ENCODE results near the gene PRDM1.

Gene PRDM1

DNA sequence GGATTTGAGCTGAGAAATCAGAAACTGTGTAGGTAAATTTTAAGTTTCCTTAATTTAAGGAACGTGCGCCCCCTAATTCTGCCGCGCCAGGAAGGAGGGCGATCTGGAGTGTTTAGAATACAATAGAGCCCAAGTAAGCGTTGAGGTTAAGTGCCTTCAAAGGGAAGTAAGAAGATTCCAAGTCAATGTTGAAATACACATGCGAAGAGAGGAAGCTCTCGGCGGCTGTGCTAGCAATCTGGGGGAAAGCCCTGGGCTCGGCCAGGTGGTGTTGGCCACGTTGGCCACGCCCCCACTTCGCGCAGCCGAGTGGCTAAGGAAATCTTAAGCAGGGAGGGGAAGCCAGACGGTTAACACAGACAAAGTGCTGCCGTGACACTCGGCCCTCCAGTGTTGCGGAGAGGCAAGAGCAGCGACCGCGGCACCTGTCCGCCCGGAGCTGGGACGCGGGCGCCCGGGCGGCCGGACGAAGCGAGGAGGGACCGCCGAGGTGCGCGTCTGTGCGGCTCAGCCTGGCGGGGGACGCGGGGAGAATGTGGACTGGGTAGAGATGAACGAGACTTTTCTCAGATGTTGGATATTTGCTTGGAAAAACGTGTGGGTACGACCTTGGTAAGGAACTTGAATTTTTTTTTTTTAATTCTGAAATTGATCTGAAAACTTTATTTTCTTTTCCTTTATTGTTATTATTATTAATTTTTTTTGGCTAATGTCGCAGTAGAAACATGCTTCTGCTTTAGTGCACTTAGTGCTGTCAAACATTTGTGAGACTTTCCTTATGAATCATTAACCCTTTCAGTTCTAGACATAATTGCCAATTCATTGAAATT is at the start of gene PRDM1:
PRDM1 (plus strand) TSS at position 353 of the 830 bp plus-strand sequence; CDS start at position 571, 218 bp downstream.
- peak; percentile 81 for DNase-seq
- peak; percentile 82 for ATAC-seq

DNA sequence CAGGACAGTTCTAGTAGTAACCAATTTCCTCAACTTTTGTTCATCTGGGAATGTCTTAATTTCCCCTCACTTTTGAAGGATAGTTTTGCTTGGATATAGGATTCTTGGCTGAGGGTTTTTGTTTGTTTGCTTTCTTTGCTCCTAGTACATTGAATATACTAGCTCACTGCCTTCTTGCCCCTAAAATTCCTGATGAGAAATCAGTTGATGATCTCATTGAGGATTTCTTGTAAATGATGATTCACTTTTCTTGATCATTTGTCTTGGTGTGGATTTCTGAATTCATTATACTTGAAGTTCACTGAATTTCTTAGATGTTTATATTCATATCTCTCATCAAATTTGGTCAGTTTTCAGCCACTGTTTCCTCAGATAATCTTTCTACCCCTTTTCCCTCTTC is 49.1 kb upstream of the PRDM1 start:
- no peak for DNase-seq
- no peak for ATAC-seq

DNA sequence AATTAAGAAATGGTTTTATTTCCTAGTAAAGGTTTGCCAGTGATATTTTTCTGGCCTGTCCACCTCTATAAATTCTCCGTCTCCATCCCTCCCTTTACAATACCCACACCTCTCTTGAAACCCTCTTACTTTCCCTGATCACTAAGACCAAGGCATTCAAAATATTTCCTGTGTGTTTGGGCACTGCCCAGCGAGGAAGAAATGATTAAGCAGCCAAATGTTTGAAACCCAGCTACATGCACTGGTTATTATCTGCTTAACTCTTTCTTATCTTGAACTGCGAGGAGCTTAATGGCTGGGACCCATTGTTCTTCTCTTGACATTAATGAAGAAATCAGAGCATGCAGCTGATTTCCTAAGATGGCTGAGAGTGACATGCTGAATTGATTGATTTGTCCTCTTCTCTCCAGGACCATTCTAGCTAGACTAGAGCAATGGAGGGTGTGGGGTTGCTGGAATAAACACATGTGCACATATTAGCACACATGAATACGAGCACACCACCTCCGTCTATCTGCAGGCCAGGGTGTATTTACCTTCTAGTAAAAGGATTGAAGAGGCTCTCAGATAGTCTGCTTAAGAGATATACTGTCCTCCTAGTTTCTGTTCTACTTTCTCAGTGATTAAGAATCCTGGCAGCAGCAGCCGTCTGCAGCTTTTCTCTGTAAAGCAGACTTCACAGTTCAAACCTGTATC is 46.1 kb upstream of the PRDM1 start:
- ATAC-seq (no peak), DNase-seq (no peak)

DNA sequence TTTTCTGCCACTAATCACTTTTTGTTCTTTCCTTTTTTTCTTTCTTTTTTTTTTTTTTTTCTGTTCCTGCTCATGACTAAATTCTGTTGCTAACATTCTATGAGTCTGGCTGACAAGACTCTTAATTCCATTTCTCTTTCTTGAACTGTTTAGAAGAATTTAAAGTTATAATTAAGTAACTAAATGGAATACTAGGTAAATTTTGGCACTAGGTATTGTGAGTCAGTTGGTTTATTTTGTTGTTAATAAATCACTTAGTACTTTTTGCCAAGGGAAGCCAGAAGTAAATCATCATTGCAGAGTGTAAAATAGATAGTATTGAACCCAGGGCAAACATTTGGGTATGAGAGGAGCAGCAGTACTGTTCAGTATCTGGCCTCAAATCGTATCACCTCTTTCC is 42.0 kb upstream of the PRDM1 start:
- no peak for ATAC-seq

DNA sequence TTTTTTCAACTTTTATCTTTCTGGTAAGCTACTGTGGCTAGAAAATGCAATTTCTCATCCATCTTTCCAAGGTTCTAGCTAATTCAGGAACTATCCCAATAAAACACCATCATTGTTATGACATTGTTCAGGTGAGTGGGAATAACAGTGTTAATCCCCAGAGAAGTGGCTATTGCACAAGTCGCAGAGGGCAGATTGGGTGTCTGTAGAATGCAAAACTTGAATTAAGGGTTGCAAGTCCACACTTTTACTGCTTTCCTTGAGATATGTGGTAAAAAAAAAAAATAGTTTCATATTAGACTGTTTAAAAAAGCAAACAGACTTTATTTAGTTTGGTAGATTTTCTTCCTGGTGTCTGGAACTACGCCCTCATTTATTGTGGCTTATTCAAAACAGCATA is 41.1 kb upstream of the PRDM1 start:
- ATAC-seq: no peak

More for the DNA sequence above, 42.0 kb upstream of the PRDM1 start:
- DNase-seq: no peak

DNA sequence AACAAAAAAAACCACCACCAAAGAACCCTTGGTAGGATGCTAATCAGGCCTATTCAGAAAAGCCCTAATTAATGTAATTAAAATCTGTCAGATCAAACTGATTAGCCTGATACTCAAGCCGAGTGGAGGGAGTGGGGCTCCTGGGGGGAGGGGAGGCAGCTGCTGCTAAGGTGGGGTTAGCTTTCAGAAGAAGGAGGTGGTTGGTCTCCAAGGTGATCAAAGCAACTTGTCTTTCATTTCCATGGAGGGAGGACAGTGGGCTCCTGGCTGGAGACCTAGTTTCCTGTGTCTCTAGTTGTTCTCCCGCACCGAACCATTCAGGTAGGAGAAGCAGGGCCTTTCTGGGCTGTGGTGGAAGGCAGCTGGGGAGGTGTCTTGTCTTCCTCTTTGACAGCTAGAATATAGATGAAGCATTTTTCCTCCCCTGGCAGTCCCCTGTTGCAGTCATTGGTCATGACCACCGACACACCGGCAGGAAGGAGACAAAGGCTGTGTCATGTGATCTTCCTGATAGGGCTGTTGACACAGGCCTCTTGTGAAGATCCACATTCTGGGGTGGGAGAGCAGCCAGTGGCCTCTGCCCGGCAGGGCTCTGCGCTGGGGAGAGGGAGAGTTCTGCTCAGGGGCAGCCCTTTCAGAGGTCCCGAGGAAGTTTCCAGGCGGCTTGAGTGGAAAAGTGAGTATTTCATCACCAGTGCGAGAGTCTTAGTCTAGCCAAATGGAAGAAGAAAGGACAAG is 39.9 kb upstream of the PRDM1 start:
- no peak for ATAC-seq
- DNase-seq: no peak

More for the DNA sequence above, 41.1 kb upstream of the PRDM1 start:
- no peak for DNase-seq

DNA sequence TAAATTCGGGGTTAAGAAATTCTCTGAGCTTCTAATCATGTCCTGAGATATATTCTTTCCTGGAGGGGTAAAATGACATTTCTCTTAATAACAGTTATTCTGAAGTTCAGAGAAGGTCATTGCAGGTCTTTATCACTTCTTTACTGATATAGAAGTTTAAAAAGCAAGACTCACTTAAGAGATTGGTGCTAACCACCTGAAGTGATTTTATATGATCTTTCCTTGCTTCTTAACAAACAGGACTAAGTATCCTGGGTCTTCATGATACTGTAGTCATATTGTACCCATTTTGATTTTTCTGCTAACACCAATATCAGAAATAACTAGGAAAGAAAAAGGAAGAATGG is 39.3 kb upstream of the PRDM1 start:
- ATAC-seq (no peak), DNase-seq (no peak)

DNA sequence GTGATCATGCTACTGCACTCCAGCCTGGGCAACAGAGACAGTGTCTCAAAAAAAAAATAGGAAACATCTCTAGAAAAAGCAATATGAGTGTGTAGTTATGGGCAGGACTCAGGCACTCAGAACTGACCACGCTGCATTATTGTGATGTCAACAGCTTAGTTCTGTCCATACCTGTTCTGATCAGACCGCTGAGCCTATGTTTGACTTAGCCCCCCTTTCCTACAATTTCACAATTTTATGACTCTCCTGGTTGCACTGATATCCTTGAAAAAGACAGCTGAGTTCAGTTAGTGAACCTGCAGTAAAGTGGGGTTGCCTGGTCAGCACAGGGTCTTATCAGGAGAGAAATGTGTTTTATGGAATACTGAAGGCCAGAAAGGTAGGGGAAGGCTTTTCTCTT is 37.8 kb upstream of the PRDM1 start:
- ATAC-seq (no peak), DNase-seq (no peak)

DNA sequence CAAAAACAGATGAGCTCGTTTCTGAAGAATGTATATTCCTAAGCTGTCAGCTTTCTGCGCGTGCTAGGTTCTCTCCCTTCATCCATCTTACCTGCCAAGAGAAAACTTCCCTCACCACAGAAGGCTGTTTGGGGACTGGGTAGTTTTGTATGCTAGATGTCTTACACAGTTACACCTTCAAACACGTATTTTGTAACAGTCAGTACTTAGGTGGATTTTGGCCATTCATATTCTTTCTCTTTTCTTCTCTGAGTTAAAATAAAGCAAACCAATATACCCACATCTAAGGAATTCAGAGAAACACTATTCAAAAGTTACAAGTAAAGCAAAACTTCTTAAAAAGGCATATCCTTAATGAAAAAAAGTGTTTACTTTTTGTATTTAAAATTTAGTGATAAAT is 35.6 kb upstream of the PRDM1 start:
- no peak for ATAC-seq

DNA sequence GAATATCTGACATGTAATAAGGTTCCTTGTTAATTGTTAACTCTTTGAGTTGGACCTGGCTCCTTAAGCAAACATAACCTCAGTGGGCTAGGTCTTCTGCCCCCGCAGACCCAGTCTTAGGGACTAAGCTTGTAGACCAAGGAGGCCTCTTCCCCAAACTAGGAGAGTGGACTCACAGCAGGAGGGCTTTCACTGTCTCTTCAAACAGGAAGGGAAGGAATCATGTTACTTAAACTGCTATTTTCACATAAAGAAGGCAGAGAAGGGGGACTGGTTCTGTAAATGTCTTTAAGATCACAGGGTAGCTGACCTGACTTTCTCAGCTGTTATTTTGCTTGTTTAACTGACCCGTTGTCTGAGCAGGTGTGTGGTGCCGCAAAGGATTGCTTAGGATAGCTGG is 34.9 kb upstream of the PRDM1 start:
- DNase-seq (no peak), ATAC-seq (no peak)

More for the DNA sequence above, 35.6 kb upstream of the PRDM1 start:
- no peak for DNase-seq

DNA sequence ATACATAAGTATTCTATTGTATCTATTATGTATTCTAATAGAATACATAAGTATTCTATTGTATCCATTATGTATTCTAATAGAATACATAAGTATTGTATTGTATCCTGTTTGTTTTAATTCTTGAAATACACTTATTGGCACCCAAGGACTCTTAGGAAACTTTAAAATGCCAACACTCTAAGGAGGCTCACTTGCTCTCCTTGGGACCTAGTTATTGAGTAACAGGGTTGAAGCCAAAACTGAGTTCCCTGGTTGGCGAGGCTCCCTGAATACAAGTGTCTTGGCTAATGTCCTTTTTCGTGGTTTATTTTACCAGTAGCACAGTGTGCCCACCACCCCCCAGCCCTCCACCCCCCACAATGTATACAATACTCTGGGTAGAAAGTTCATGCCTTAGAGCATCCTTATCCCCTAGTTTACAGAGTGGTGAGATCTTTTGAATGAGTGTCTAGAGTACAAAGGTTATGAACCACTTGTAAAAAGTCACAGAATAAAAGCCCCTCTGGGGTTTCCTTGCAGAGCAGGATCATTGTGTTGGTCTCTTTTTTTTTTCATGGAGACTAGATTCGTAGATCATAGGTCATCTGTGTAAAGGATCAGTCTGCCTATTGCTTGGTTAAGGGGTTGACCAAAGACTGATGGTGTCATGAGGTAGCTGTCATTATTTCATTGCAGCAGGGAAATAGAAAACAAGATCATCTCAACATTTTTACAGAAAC is 32.5 kb upstream of the PRDM1 start:
- ATAC-seq (no peak), DNase-seq (no peak)

DNA sequence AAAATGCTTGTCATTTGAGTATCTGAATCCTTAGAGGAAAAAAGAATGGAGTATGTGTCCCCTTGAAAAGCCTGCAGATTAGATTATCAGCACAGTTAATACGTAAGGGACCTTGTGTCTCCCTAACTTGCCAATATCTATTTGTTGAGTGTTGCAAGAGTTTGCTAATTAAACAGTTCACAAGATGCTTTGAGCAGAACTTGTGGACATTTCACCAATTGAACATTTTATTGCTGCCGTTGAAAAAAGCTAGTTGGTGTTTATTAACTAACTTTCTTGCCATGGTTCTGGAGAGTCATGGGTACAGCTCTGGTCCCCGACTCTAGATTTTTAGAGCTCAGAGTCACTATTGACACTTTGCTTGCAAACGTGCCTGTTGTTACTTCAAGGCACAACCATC is 30.6 kb upstream of the PRDM1 start:
- ATAC-seq (no peak), DNase-seq (no peak)

DNA sequence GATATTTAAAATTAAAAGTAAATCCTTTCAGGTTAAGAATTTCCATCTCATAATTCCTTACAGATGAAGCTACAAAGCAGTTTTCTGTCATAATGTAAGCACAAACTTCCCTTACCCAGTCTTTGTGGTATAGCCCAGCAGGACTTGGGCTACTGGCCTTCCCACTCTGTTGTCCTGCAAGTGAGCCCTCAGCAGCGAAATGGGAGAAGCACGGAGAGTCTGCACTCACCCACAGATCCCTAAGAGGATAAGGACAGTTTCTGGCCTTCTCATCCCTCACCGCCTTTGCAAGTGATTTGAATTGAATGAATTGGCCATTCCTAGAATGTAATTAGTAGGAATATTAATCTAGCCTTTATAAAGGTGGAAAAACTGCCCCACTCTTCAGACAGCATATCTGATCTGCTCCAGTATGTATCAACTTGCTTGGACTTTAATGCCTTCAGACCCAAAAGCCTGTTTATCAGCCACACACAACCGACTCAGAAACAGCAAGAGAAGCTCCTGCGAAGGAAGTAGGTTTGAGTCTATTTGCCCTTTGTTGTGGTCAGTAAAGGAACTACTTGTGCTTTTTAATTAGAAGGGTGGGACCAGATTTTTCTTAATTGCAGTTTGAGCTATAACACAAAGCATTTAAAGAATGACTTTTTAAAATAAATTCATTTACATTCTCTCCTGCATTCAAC is 29.9 kb upstream of the PRDM1 start:
- no peak for ATAC-seq
- no peak for DNase-seq

DNA sequence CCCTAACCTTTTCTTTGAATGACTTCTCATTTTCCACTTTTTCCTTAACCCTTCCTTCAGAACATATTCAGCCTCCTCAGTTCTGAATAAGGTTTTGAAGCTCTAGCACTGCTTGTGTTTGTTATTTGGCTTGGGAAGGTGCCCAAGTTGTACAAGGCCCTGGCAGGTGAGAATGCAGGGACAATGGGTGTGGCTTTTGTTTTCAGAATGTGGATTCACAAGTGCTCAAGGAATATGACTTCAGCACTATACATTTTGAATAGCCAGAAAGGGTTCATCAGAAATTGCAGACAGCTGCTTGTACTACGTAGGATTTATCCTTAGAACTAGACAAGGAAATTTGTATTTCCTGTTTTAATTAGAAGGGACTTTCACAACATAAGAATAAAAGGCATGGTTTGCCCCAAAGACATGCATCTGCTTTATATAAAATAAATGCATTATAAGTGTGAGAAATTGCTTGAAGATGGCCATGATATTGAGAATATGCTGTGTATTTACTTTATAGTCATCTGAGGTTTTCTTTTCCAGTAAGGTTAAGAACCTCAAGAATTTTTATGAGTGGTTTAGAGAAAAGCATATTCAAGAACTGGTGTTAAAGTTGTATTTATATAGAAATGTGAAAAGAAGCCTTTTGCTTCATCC is 29.3 kb upstream of the PRDM1 start:
- ATAC-seq (no peak), DNase-seq (no peak)

DNA sequence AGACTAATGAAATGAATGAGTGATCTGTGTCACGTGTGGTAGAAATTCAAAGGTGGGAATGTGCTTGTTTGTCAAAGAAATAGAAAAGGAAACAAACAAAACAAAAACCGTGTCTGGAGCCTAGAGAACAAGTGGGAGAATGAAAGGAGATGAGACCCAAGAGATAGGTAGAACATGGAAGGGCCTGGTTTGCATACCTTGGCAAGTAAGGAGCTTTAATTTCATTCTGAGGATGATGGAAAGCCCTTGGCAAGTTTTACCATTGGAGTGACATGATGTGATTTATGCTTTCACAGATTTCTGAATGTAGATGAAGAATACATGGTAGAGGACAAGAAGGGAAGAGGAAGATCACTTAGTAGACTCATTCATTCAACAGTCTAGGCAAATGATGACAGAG is 26.8 kb upstream of the PRDM1 start:
- no peak for ATAC-seq
- no peak for DNase-seq

DNA sequence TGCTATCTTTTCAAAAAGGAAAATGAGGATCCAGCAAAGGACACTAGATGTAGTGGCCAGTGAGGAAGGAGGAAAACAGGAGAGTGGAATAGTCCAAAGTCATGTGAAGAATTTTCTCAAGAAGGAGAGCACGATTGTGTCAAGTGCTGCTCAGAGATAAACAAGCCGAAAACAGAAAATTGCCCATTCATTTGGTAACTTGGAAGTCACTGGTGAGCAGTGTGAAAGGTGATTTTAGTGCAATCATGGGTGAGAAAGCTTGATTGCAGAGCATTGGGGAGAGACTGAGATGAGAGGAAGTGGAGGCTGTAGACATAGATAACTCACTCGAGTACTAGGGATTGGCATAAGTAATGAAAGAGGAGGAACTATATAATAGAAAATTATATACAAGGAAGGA is 26.0 kb upstream of the PRDM1 start:
- DNase-seq (no peak), ATAC-seq (no peak)

DNA sequence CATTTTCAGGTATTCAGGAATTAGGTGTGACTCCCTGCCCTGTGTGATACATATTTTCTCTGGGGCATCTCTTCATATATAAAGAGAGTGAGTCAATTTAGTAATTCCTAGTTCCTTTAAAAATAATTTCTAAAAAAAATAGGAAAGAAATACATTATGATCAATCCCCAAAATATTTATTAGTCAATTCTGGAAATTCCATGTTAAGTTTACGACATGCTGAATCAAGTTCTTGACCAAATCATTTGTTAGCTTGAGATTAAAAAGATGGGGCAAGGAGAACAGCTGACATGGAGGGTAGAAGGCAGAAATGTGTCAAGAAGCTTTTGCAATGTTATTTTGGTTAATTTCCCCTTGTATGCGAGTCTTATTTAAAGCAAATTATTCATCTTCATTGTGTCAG is 22.7 kb upstream of the PRDM1 start:
- DNase-seq: no peak
- no peak for ATAC-seq

DNA sequence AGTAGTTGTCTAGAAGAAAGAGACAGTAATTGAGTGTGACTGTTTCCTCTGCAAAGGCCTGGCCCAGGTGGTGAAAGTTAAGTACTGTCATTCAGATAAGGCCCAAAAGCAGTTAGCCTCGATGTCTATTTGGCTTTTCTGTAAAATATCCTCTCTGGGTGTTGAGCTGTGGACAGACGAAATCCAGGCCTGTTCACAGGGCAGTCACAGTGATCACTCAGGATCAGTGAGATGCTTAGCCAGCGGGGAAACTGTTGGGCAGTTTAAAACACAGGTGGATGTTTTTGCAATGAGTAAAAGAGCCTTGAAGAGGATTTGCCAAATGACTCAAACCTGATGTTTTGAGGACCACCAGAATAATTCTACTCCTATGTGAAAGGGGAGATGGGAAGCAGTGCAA is 22.0 kb upstream of the PRDM1 start:
- no peak for DNase-seq
- ATAC-seq: no peak

DNA sequence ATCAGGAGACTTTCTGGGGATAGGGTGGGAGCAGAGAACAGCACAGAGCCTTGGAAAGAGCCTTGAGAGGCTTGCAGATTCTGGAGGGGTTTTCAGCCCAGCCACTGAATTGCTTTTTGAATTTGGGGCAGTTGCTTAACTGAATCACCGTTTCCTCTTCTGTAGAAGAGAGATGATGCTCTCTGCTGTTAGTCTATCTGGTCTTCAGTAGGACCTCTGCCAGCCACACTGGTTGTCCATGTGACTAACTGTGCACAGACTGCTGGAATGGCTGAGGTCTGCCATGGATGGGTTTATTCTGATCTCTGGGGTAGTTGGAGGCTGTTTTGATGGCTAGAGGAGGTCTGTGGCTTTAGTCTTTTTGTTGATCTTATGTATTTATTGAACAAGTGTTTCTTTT is 21.4 kb upstream of the PRDM1 start:
- no peak for ATAC-seq

DNA sequence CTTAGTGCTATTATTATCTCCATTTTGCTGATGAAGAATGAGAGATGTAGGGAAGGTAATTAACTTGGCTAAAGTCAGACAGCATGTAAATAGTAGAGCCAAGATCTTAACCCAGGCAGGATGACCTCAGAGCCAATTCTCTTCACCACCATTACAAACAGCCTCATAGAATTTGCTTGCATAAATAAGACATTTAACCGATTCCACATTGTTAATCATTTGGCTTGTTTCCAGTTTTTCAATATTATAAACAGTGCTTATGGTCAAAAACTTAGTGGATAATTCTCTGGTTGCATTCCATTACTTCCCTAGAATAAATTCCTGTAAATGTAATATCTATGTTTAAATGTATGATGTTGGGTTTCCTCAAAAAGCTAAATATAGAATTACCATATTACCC is 19.1 kb upstream of the PRDM1 start:
- ATAC-seq (no peak), DNase-seq (no peak)

More for the DNA sequence above, 21.4 kb upstream of the PRDM1 start:
- no peak for DNase-seq

DNA sequence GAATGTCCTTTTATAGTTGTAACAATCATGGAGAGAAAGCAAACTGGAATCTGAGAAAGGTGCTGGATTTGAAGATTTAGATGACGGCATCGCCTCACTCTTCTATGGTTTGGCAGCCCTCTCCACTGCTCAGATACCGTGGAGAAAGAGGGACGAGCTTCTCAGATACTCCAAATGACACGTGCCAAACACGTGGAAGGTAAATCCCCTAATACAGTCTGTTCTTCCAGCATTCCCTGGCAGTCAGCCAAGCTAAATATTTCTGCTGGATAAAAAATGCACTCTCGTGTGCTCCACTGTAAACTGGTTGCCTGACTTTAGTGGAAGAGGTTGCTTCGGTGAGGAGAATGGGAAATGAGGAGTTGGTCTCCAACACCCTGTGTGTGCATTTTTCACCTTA is 16.7 kb upstream of the PRDM1 start:
- no peak for DNase-seq
- ATAC-seq: no peak
